ENCODE data around the gene PCNX1.

The PCNX1 gene

GRCh38 chr14:71001742-71002141 is 94.5 kb downstream of the PCNX1 start (continued):
- TF ChIP-seq ZNF18 (tag by site-specific recombination; IDR thresholded peaks at IDR 0.05) (no peak), HOXA7 (CRISPR knock-in tag; IDR thresholded peaks at IDR 0.05; ENCODE audit: borderline replicate concordance) (no peak), ZNF354C (tag by site-specific recombination; IDR thresholded peaks at IDR 0.05; ENCODE audit: borderline replicate concordance, low read depth) (no peak), ZNF837 (tag by site-specific recombination; IDR thresholded peaks at IDR 0.05) (no peak), ZEB2 (tag by site-specific recombination; IDR thresholded peaks at IDR 0.05) (no peak), ZNF514 (tag by site-specific recombination; IDR thresholded peaks at IDR 0.05) (no peak), ZNF510 (tag by site-specific recombination; IDR thresholded peaks at IDR 0.05; ENCODE audit: insufficient replicate concordance) (no peak)
- TF ChIP-seq, protein P1, sequence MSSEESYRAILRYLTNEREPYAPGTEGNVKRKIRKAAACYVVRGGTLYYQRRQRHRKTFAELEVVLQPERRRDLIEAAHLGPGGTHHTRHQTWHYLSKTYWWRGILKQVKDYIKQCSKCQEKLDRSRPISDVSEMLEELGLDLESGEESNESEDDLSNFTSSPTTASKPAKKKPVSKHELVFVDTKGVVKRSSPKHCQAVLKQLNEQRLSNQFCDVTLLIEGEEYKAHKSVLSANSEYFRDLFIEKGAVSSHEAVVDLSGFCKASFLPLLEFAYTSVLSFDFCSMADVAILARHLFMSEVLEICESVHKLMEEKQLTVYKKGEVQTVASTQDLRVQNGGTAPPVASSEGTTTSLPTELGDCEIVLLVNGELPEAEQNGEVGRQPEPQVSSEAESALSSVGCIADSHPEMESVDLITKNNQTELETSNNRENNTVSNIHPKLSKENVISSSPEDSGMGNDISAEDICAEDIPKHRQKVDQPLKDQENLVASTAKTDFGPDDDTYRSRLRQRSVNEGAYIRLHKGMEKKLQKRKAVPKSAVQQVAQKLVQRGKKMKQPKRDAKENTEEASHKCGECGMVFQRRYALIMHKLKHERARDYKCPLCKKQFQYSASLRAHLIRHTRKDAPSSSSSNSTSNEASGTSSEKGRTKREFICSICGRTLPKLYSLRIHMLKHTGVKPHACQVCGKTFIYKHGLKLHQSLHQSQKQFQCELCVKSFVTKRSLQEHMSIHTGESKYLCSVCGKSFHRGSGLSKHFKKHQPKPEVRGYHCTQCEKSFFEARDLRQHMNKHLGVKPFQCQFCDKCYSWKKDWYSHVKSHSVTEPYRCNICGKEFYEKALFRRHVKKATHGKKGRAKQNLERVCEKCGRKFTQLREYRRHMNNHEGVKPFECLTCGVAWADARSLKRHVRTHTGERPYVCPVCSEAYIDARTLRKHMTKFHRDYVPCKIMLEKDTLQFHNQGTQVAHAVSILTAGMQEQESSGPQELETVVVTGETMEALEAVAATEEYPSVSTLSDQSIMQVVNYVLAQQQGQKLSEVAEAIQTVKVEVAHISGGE (tag by site-specific recombination; conservative IDR thresholded peaks at IDR 0.05; ENCODE audit: low read depth), result no peak
- TF ChIP-seq, protein P2, sequence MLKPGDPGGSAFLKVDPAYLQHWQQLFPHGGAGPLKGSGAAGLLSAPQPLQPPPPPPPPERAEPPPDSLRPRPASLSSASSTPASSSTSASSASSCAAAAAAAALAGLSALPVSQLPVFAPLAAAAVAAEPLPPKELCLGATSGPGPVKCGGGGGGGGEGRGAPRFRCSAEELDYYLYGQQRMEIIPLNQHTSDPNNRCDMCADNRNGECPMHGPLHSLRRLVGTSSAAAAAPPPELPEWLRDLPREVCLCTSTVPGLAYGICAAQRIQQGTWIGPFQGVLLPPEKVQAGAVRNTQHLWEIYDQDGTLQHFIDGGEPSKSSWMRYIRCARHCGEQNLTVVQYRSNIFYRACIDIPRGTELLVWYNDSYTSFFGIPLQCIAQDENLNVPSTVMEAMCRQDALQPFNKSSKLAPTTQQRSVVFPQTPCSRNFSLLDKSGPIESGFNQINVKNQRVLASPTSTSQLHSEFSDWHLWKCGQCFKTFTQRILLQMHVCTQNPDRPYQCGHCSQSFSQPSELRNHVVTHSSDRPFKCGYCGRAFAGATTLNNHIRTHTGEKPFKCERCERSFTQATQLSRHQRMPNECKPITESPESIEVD (tag by site-specific recombination; IDR thresholded peaks at IDR 0.05), result no peak
- TF ChIP-seq, protein P3, sequence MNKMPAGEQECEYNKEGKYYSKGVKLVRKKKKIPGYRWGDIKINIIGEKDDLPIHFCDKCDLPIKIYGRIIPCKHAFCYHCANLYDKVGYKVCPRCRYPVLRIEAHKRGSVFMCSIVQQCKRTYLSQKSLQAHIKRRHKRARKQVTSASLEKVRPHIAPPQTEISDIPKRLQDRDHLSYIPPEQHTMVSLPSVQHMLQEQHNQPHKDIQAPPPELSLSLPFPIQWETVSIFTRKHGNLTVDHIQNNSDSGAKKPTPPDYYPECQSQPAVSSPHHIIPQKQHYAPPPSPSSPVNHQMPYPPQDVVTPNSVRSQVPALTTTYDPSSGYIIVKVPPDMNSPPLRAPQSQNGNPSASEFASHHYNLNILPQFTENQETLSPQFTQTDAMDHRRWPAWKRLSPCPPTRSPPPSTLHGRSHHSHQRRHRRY (tag by site-specific recombination; IDR thresholded peaks at IDR 0.05), result no peak

DNA sequence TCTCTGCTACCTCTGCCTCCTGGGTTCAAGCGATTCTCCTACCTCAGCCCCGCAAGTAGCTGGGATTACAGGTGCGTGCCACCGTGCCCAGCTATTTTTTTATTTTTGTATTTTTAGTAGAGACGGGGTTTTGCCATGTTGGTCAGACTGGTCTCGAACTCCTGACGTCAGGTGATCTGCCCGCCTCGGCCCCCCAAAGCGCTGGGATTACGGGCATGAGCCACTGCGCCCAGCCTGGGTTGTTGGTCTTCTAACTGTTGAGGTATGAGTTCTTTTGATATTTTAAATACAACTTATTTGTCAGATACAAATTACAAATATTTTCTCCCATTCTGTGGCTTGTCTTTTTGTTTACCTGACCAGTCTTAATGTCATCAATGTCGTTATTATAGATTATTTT is 95.9 kb downstream of the PCNX1 start:
- Histone ChIP-seq H3K9me3 (ENCODE audit: control insufficient read depth, insufficient read depth, low read depth, low read length) (no peaks in the 10 kb centered on the region), H3K4me3 (ENCODE audit: low read depth, low read length) (no peak overlapping the region), H3K36me3 (ENCODE audit: control insufficient read depth in 2 of 2, insufficient read depth in 1 of 2, low read length in 2 of 2) (peaks cover 0 to 10% of the 10 kb centered on the region in 2 experiments; a peak in 2 of 3 replicates), H3K27ac (ENCODE audit: extremely low read depth, low read depth, low read length) (no peak overlapping the region), H3K4me1 (ENCODE audit: control insufficient read depth, insufficient read depth, low read length) (no peaks in the 10 kb centered on the region)
- CTCF ChIA-PET, result no interaction called here
- POLR2A ChIA-PET, result no interaction called here
- no peak for TF ChIP-seq ZNF785 (tag by site-specific recombination; IDR thresholded peaks at IDR 0.05)
- TF ChIP-seq ZNF214 (tag by site-specific recombination; IDR thresholded peaks at IDR 0.05; ENCODE audit: borderline replicate concordance), result no peak
- no peak for TF ChIP-seq GLIS1 (tag by site-specific recombination; IDR thresholded peaks at IDR 0.05)
- TF ChIP-seq ZNF791 (tag by site-specific recombination; IDR thresholded peaks at IDR 0.05), result no peak
- TF ChIP-seq CTCF (tag by site-specific recombination; IDR thresholded peaks at IDR 0.05), result no peak
- no peak for TF ChIP-seq ZSCAN4 (tag by site-specific recombination; IDR thresholded peaks at IDR 0.05)
- no peak for TF ChIP-seq ZNF280C (tag by site-specific recombination; IDR thresholded peaks at IDR 0.05)
- TF ChIP-seq OSR2 (tag by site-specific recombination; IDR thresholded peaks at IDR 0.05), result no peak
- no peak for TF ChIP-seq ZNF677 (tag by site-specific recombination; IDR thresholded peaks at IDR 0.05)
- TF ChIP-seq ZNF548 (tag by site-specific recombination; IDR thresholded peaks at IDR 0.05), result no peak
- no peak for TF ChIP-seq ZNF544 (tag by site-specific recombination; IDR thresholded peaks at IDR 0.05)
- TF ChIP-seq ZNF394 (tag by site-specific recombination; IDR thresholded peaks at IDR 0.05; ENCODE audit: borderline replicate concordance), result no peak

Measured in HEK293 (cell line).